Measurements from ENCODE around the gene PLSCR2.
"Not testable (repeated sequence)": the region's sequence is repeated elsewhere in the genome, so short reads cannot be mapped to it uniquely, and the experiment has no call there.

PLSCR2 gene

GRCh38 chr3:146476094-146476740 lies 6.9 kb upstream of the PLSCR2 start:
- DNase-seq, result no peak

- DNase-seq, result not testable (repeated sequence)
These were observed 5.6 kb upstream of the PLSCR2 start for GRCh38 chr3:146474976-146475375.

GRCh38 chr3:146473726-146474125 lies 4.4 kb upstream of the PLSCR2 start:
- no peak for DNase-seq

- no peak for DNase-seq
These were observed 3.2 kb upstream of the PLSCR2 start for GRCh38 chr3:146472611-146473010.

GRCh38 chr3:146471012-146471411 lies 1.7 kb upstream of the PLSCR2 start:
- no peak for DNase-seq

- no peak for DNase-seq
These were observed 1.1 kb upstream of the PLSCR2 start for GRCh38 chr3:146470425-146470990.

GRCh38 chr3:146468671-146469149 lies 651 bp downstream of the PLSCR2 start:
- DNase-seq, result no peak

GRCh38 chr3:146468234-146468633 lies 1.1 kb downstream of the PLSCR2 start:
- no peak for DNase-seq

GRCh38 chr3:146466604-146467003 lies 2.8 kb downstream of the PLSCR2 start:
- no peak for DNase-seq

GRCh38 chr3:146465693-146466465 lies 3.5 kb downstream of the PLSCR2 start:
- no peak for DNase-seq

- no peak for DNase-seq
These were observed 4.6 kb downstream of the PLSCR2 start for GRCh38 chr3:146464783-146465182.

GRCh38 chr3:146464005-146464595 lies 5.3 kb downstream of the PLSCR2 start:
- no peak for DNase-seq

GRCh38 chr3:146454796-146455195 lies 14.6 kb downstream of the PLSCR2 start:
- no peak for DNase-seq

GRCh38 chr3:146449613-146450012 lies 19.7 kb downstream of the PLSCR2 start:
- DNase-seq, result no peak

- DNase-seq, result no peak
These were observed 20.3 kb downstream of the PLSCR2 start for GRCh38 chr3:146449076-146449475.

GRCh38 chr3:146446026-146446425 lies 23.3 kb downstream of the PLSCR2 start:
- DNase-seq, result no peak

- not testable (repeated sequence) for DNase-seq
These were observed 29.1 kb downstream of the PLSCR2 start for GRCh38 chr3:146440310-146440709.

- no peak for DNase-seq
These were observed 37.3 kb downstream of the PLSCR2 start for GRCh38 chr3:146432066-146432465.

- DNase-seq, result no peak
These were observed 38.1 kb downstream of the PLSCR2 start for GRCh38 chr3:146431240-146431639.

- no peak for DNase-seq
These were observed 44.0 kb downstream of the PLSCR2 start for GRCh38 chr3:146425341-146425740.

- DNase-seq, result no peak
These were observed 47.3 kb downstream of the PLSCR2 start for GRCh38 chr3:146421819-146422759.

GRCh38 chr3:146416366-146416765 lies 53.0 kb downstream of the PLSCR2 start:
- no peak for DNase-seq
